ENCODE measurements around the gene NOX1. TPM values are rescaled to one million over a fixed set of nuclear protein-coding genes. Genes with fewer than 3 reads are reported as not detected.
"Not testable (repeated sequence)": the region's sequence is repeated elsewhere in the genome, so short reads cannot be mapped to it uniquely, and the experiment has no call there.

The NOX1 gene
- polyA plus RNA-seq, 2 of the 4 experiments (the other 2 are of a cell fraction) = 1.4 TPM; not detected in 1

DNA sequence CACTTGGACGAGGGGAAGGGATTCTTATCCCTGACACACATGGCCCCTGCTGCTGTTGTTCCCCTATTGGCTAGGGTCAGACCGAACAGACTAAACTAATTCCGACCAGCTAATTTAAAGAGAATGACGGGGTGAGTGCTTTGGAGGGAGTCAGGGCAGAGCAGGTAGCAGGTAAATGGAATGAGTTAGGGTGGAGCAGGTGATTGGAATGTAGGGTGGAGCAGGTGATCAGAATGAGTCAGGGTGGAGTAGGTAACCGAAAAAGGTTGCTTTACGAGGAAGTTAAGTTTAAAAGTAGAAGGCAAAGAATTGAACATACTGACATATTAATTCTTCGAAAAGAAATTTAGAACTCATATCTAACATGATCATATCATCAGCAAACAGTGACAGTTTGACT is 65.9 kb downstream of the NOX1 start:
- H3K9me3 ChIP-seq; DNase-seq (ENCODE audit: low read depth in 1 of 2, low spot score in 1 of 2); H3K27ac ChIP-seq; CTCF ChIA-PET; POLR2A ChIA-PET; ATAC-seq; H3K4me2 ChIP-seq; H3K4me1 ChIP-seq; H3K4me3 ChIP-seq; FAIRE-seq: not testable (repeated sequence)
- 59% methylated on average over 7 of the region's 7 CpGs for WGBS (ENCODE audit: missing lambda C conversion rate)

DNA sequence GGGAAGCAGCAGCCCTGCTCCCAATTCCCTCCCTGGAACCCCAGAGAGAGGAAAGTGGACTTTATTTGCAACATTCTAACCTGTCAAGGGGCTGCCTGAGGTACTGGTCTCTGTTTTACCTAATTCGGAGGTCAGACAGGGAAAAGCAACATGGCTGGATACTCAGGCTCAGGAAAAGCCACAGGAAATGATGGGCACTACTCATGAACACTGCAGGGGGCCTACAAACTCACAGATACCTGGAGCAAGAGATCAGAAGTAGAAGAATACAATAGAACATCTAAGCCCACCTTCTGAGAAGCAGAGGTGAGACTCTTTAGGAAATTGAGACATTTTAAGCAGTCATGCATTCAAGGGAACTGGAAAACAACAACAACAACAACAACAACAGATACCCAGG is 69.4 kb downstream of the NOX1 start:
- Histone ChIP-seq H3K27ac (no peak overlapping the region), H3K4me3 (no peak overlapping the region), H3K4me1 (no peaks in the 10 kb centered on the region), H3K9me3 (no peaks in the 10 kb centered on the region), H3K4me2 (no peak overlapping the region)
- WGBS (ENCODE audit: missing lambda C conversion rate) = 0% methylated on average over 1 of the region's 1 CpG
- ATAC-seq (no peak), FAIRE-seq (no peak), DNase-seq (ENCODE audit: low read depth in 1 of 2, low spot score in 1 of 2) (no peak)
- TF ChIP-seq JUN (IDR thresholded peaks at IDR 0.05) = no peak
- TF ChIP-seq BHLHE40 (IDR thresholded peaks at IDR 0.05; ENCODE audit: low read depth, low read length) = no peak
- ChIA-PET CTCF (no interaction called here), POLR2A (no interaction called here)

DNA sequence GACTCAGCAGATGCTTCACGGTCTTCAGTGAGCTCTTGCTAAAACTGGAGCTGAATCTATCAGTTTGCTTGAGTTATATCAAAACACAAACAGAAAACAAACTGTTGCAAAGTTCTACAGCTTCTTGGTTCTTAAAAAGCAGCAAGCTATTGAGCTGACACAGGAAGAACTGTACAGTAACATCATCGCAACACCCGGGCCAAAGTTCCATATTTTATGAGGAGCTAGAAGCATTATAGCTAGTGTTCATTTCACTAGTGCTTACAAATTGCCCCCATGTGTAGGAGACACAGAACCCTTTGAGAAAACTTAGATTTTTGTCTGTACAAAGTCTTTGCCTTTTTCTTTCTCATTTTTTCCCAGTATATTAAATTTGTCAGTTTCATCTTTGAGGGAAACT is 71.3 kb downstream of the NOX1 start:
- no peak for TF ChIP-seq RCOR1 (IDR thresholded peaks at IDR 0.05; ENCODE audit: low read depth, low read length)
- TF ChIP-seq CBX2 (IDR thresholded peaks at IDR 0.05; ENCODE audit: borderline replicate concordance, low read depth) = no peak
- no peak for TF ChIP-seq RNF2 (IDR thresholded peaks at IDR 0.05; ENCODE audit: borderline replicate concordance, low read depth)
- TF ChIP-seq NPAS2 (CRISPR knock-in tag; IDR thresholded peaks at IDR 0.05; ENCODE audit: borderline replicate concordance) = no peak
- TF ChIP-seq TFCP2L1 (CRISPR knock-in tag; IDR thresholded peaks at IDR 0.05) = no peak
- H3K4me3 ChIP-seq = no peak overlapping the region
- no peak overlapping the region for H3K27ac ChIP-seq
- 32% methylated on average over 3 of the region's 3 CpGs for WGBS (ENCODE audit: missing lambda C conversion rate)
- ATAC-seq (no peak), FAIRE-seq (peak; percentile 96), DNase-seq (ENCODE audit: low read depth in 1 of 2, low spot score in 1 of 2) (no peak)
- ChIA-PET CTCF (no interaction called here), POLR2A (no interaction called here)
- H3K9me3 ChIP-seq = no peaks in the 10 kb centered on the region
- no peak overlapping the region for H3K4me2 ChIP-seq
- no peaks in the 10 kb centered on the region for H3K4me1 ChIP-seq

DNA sequence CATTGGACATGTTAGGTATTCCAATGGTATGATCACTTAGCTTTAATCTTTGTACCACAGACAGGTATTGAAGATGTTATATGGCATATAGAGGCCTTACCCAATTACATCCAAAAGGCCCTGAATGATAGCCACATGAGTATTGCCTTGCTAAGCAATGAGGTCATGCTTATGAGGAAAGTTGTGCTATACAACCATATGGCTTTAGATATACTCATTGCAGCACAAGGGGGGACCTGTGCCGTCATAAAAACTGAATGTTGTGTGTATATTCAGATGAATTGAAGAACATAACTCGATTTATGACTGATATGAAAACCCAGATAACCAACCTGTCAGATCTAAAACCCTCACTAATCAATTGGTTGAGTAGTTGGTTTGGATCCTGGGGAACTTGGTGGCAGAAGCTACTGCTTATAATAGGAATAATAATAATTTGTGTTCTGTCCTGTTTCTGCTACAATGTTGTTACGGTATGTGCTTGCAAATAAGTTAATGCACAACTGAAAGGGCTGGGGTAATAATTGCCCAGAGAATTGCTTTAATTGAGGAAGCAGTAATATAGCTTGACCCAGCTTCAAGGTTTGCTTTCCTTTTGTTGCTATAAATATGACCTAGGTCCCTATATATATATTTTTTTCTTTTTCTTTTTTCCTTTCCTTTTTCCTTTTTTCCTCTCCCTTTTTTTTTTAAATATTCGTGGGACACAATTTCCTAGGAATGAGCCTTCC is 75.5 kb downstream of the NOX1 start:
- POLR2A ChIA-PET = no interaction called here
- no peak for ATAC-seq
- WGBS (ENCODE audit: missing lambda C conversion rate) = 38% methylated on average over 4 of the region's 4 CpGs

DNA sequence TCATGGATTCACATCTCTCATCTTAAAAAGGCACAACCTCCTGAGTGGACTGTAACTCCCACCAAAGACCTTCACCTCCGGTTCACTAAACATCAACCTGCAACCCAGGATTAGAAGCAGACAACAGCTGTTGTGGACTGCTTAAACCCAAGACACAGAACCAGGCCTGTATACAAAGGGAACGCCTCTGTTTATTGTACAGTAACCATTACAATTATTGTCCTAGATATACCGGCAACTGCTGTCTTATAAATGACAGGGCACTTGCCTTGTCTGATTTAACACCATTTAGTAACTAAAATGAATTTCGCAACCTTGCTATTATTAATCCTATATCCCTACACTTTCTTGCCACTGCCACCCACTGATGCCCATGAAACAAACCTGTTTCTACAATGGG is 76.8 kb downstream of the NOX1 start:
- Histone ChIP-seq H3K27ac (no peak overlapping the region), H3K9me3 (no peaks in the 10 kb centered on the region), H3K4me2 (no peak overlapping the region), H3K4me1 (no peaks in the 10 kb centered on the region), H3K4me3 (no peak overlapping the region)
- TF ChIP-seq CBX8 (IDR thresholded peaks at IDR 0.05) (no peak), TFCP2L1 (CRISPR knock-in tag; IDR thresholded peaks at IDR 0.05) (no peak), MAZ (IDR thresholded peaks at IDR 0.05; ENCODE audit: borderline replicate concordance, low read depth, low read length) (no peak), TP53 (CRISPR knock-in tag; IDR thresholded peaks at IDR 0.05) (no peak), BHLHE40 (IDR thresholded peaks at IDR 0.05; ENCODE audit: low read depth, low read length) (no peak), ZSCAN20 (CRISPR knock-in tag; IDR thresholded peaks at IDR 0.05) (no peak), KDM1A (IDR thresholded peaks at IDR 0.05; ENCODE audit: low read depth) (no peak), PHF8 (IDR thresholded peaks at IDR 0.05; ENCODE audit: borderline replicate concordance, low read depth) (no peak), POLR2AphosphoS2 (conservative IDR thresholded peaks at IDR 0.05; ENCODE audit: low read length) (no peak), RFX5 (IDR thresholded peaks at IDR 0.05) (no peak), HOXB5 (CRISPR knock-in tag; IDR thresholded peaks at IDR 0.05) (no peak), NR3C1 (IDR thresholded peaks at IDR 0.05) (no peak), SMC3 (IDR thresholded peaks at IDR 0.05) (no peak), CHD4 (IDR thresholded peaks at IDR 0.05; ENCODE audit: borderline replicate concordance) (no peak), EHF (CRISPR knock-in tag; IDR thresholded peaks at IDR 0.05) (no peak), EP300 (IDR thresholded peaks at IDR 0.05) (no peak), ZFP36 (IDR thresholded peaks at IDR 0.05; ENCODE audit: borderline replicate concordance, partially characterized antibody) (no peak), SREBF2 (IDR thresholded peaks at IDR 0.05) (no peak)
- TF ChIP-seq, protein P1, sequence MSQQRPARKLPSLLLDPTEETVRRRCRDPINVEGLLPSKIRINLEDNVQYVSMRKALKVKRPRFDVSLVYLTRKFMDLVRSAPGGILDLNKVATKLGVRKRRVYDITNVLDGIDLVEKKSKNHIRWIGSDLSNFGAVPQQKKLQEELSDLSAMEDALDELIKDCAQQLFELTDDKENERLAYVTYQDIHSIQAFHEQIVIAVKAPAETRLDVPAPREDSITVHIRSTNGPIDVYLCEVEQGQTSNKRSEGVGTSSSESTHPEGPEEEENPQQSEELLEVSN (IDR thresholded peaks at IDR 0.05; ENCODE audit: borderline replicate concordance, low read depth) = no peak
- TF ChIP-seq, protein P2, sequence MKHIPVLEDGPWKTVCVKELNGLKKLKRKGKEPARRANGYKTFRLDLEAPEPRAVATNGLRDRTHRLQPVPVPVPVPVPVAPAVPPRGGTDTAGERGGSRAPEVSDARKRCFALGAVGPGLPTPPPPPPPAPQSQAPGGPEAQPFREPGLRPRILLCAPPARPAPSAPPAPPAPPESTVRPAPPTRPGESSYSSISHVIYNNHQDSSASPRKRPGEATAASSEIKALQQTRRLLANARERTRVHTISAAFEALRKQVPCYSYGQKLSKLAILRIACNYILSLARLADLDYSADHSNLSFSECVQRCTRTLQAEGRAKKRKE (CRISPR knock-in tag; IDR thresholded peaks at IDR 0.05; ENCODE audit: low read depth) = no peak
- CTCF ChIA-PET = interaction anchor here (0.9 kb wide), 1 partner anchor 29 kb away, joined by 4 read pairs; no protein-coding TSS in a partner anchor
- FAIRE-seq (no peak), ATAC-seq (no peak), DNase-seq (ENCODE audit: low read depth in 1 of 2, low spot score in 1 of 2) (no peak)
- 89% methylated on average over 4 of the region's 4 CpGs for WGBS (ENCODE audit: missing lambda C conversion rate)
- POLR2A ChIA-PET = no interaction called here

More for the DNA sequence above, 75.5 kb downstream of the NOX1 start:
- Histone ChIP-seq H3K9me3 (no peaks in the 10 kb centered on the region), H3K4me1 (no peaks in the 10 kb centered on the region), H3K4me3 (no peak overlapping the region), H3K4me2 (no peak overlapping the region), H3K27ac (no peak overlapping the region)
- TF ChIP-seq, protein P3, sequence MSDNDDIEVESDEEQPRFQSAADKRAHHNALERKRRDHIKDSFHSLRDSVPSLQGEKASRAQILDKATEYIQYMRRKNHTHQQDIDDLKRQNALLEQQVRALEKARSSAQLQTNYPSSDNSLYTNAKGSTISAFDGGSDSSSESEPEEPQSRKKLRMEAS (IDR thresholded peaks at IDR 0.05) = no peak
- TF ChIP-seq RCOR1 (IDR thresholded peaks at IDR 0.05; ENCODE audit: low read depth, low read length) (no peak), JUNB (IDR thresholded peaks at IDR 0.05) (no peak), TFCP2L1 (CRISPR knock-in tag; IDR thresholded peaks at IDR 0.05) (no peak), MAFK (IDR thresholded peaks at IDR 0.05; ENCODE audit: partially characterized antibody) (no peak), ESRRA (IDR thresholded peaks at IDR 0.05; ENCODE audit: borderline replicate concordance, low read length) (no peak), SMC3 (IDR thresholded peaks at IDR 0.05) (no peak)
- no peak for FAIRE-seq
- no peak for DNase-seq (ENCODE audit: low read depth in 1 of 2, low spot score in 1 of 2)
- CTCF ChIA-PET = interaction anchor here (0.9 kb wide), 1 partner anchor 30 kb away, joined by 4 read pairs; no protein-coding TSS in a partner anchor

Measured in A549 (cell line).